GM10266 (cell line): Measurements from ENCODE around the gene COPB1.

Experiments
- DNase-seq: peaks from one replicate; pipeline ENCODE4 v3.0.0; 2012; ENCODE audit errors: extremely low spot score
- TF ChIP-seq, protein P1 (sequence below): IDR thresholded peaks from 2 replicates; pipeline ENCODE4 v1.5.1; 2012; ENCODE audit warnings: mild to moderate bottlenecking, low read depth; ENCODE audit not compliant: control insufficient read depth, insufficient read depth; ENCODE audit errors: missing control alignments

Gene COPB1

GRCh38 chr11:14418801-14419417 is 80.7 kb downstream of the COPB1 start:
- TF ChIP-seq, protein P1, sequence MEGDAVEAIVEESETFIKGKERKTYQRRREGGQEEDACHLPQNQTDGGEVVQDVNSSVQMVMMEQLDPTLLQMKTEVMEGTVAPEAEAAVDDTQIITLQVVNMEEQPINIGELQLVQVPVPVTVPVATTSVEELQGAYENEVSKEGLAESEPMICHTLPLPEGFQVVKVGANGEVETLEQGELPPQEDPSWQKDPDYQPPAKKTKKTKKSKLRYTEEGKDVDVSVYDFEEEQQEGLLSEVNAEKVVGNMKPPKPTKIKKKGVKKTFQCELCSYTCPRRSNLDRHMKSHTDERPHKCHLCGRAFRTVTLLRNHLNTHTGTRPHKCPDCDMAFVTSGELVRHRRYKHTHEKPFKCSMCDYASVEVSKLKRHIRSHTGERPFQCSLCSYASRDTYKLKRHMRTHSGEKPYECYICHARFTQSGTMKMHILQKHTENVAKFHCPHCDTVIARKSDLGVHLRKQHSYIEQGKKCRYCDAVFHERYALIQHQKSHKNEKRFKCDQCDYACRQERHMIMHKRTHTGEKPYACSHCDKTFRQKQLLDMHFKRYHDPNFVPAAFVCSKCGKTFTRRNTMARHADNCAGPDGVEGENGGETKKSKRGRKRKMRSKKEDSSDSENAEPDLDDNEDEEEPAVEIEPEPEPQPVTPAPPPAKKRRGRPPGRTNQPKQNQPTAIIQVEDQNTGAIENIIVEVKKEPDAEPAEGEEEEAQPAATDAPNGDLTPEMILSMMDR = peak; percentile 58
- DNase-seq = peak; percentile 14

GRCh38 chr11:14417617-14418374 is 81.8 kb downstream of the COPB1 start:
- no peak for DNase-seq
- TF ChIP-seq, protein P1 = no peak

DNA sequence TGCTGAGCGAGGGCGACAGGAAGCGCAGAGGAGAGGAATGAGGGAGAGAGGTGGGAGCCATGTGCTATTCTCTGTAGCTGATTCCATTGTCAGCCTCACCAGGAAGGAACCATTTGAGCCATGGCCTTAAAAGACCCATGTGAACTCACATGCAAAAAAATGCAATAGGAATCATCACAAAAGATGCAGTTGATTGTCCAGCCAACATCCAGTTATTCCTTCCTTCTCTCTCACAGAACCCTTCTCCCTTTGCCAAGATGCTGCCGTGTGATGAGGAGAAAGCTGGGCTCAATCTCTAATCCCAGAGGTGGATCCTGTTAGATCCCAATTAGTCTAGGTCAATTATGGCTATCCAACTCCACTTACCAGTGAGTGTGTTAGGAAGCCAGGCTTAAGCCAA is 82.4 kb downstream of the COPB1 start:
- no peak for DNase-seq
- TF ChIP-seq, protein P1 = no peak

- TF ChIP-seq, protein P1 = no peak
- DNase-seq = peak; percentile 40
Measured at GRCh38 chr11:14414470-14415461, 84.8 kb downstream of the COPB1 start.

GRCh38 chr11:14413307-14414069 is 86.1 kb downstream of the COPB1 start:
- no peak for DNase-seq
- TF ChIP-seq, protein P1 = no peak

DNA sequence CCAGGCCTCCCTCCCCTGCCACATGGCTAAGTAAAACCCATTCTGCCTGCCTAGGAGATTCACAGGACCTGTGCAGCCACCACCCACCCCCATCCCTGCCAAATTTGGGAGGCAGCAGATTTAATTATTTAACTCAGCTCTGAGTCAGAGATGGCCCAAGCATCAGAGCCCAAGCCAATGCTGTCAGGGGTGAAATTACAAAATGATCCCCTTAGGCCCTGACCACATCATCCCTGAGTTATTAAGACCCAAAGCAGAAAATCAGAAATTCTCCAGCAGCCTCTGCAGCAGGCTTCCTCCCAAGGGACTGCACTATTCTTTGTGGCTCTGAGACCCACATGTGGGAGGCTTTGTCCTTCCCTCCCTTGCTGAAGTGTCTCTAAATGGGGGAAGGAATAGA is 87.8 kb downstream of the COPB1 start:
- DNase-seq = no peak

More for the DNA sequence above, 87.8 kb downstream of the COPB1 start:
- TF ChIP-seq, protein P1 = no peak
